Measurements from ENCODE around the gene SH3BP4.

- TF ChIP-seq CTCF (conservative IDR thresholded peaks at IDR 0.05; ENCODE audit: low read depth, low read length) (no peak), EZH2 (IDR thresholded peaks at IDR 0.05; ENCODE audit: borderline replicate concordance, low read depth, low read length, poor library complexity, severe bottlenecking) (no peak)
These were observed 13.0 kb downstream of the SH3BP4 start for GRCh38 chr2:234964631-234965461.
